SW480 (cell line): ENCODE data around the gene APCS.

Experiments used
- DNase-seq: peaks from one replicate; pipeline ENCODE4 v3.0.0-alpha.2; 2016; ENCODE audit warnings: low spot score

APCS gene

DNA sequence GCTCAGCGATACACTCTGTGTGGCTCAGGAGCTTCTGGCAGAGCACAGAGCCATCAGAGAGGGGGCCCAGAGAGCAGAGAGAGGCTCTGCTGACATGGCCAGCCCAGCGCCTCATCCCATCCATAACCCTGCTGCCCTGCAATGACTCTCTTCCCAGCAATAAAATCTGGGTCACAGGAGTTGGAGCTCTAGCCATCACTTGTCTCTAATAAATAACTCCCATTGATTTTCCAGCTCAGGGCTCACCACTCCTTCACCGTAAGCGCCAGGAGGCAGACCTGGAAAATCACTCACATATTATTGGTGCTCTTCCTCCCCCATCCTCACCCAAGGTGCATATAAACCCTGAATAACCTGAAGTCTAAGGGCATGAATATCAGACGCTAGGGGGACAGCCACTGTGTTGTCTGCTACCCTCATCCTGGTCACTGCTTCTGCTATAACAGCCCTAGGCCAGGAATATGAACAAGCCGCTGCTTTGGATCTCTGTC, at the start of gene APCS:
Gene APCS (plus strand): TSS at position 366 of the 491 bp plus-strand sequence. CDS start 96 bp downstream, at position 462.
- no peak for DNase-seq

- DNase-seq: no peak
These were observed 39.5 kb upstream of the APCS start for GRCh38 chr1:159548126-159548525.

GRCh38 chr1:159554261-159554660, 33.4 kb upstream of the APCS start:
- no peak for DNase-seq

GRCh38 chr1:159554696-159555095, 32.9 kb upstream of the APCS start:
- no peak for DNase-seq

- DNase-seq: no peak
These were observed 30.7 kb upstream of the APCS start for GRCh38 chr1:159556931-159557369.

GRCh38 chr1:159560599-159560998, 27.0 kb upstream of the APCS start:
- no peak for DNase-seq

GRCh38 chr1:159561497-159561896, 26.1 kb upstream of the APCS start:
- DNase-seq: no peak

DNA sequence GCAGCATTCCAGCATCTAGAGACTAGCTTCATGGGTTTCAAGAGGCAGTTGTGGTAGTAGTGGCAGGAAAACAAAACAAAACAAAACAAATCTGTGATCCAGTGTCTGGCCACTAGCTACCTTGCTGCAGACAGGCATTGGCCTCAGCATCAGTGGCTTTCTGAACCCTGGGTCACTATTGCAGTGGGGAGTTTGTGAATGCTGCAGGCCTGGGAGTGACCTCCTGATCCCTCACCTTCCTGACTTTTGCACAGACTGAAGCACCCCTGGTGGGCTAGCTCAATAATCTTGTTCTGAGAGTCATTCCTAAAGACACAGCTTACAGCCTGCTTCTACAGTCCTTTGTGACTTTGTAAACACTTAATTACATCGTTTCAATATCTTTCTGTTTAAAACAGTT, 24.9 kb upstream of the APCS start:
- no peak for DNase-seq

DNA sequence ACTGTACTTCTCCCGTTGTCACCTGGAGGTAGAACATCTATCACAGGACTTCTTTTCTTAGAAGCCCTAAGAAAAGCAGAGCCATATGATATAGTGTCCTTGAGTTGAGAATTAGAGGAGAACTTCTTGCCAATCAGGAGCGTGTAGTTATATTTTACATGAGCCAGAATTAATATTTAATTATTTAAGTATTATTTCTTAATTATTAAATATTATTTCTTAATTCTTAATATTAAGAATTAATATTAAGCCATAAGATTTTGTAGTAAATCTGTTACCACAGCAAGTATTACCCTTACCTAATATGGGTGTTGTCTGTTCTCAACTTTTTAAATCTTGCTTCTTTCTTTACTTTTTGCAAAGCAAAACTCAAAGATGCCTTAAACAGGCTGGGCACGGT, 10.2 kb upstream of the APCS start:
- no peak for DNase-seq

- no peak for DNase-seq
These were observed 7.3 kb upstream of the APCS start for GRCh38 chr1:159580340-159580739.

- no peak for DNase-seq
These were observed 6.2 kb upstream of the APCS start for GRCh38 chr1:159581422-159581821.

- DNase-seq: no peak
These were observed 3.1 kb upstream of the APCS start for GRCh38 chr1:159584536-159584935.

DNA sequence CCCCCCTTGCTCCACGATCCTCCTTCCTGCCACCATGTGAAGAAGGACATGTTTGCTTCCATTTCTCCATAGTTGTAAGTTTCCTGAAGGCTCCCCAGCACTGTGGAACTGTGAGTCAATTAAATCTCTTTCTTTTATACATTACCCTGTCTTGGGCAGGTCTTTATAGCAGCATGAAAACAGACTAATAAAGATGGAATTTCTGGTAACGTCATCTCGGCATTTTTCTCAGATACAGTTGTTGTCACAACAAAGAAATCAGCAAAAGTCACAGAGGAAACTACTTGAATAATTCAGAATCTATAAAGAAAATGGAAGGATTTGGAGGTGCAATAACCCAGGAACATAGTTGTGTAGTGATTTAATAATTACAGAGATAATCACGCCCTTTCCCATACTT, 4.4 kb downstream of the APCS start:
- DNase-seq: no peak

DNA sequence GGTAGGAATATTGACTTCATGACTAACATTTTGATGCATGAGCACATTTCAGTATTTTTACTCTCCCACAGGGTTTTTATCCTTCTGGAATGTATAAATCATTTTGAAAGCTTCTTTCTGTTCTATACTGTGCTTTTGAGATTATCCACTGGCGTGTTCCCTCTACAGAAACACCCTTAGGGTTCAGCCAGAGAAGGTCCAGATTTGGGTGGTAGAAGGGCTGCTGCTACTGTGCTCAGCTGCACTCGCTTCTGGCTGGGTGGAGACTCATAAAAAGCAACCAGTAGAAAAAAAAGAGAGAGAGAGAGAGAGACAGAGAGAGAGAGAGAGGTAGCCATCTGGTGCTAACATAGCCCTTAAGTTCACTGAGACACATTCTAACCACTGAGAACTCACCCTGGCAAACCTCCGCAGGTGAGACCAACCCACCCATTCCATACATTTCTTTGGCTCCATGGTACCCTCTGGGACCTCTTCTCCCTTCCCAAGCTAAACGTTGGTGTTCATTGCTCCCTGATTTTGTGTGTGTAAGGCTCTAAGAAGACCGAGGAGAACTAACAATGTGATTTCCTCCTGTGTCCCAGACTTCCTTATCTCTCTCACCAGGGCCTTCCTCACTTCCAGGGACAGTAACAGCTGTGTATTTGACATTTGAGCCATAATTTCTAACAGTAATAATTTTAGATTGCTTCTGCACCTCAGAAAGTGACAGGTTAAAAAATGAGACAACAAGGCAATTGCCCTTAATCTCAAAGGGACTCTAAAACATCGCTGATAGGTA, 7.2 kb downstream of the APCS start:
- DNase-seq: no peak

GRCh38 chr1:159598196-159598595, 10.6 kb downstream of the APCS start:
- peak; percentile 72 for DNase-seq

- no peak for DNase-seq
These were observed 13.3 kb downstream of the APCS start for GRCh38 chr1:159600894-159601293.

DNA sequence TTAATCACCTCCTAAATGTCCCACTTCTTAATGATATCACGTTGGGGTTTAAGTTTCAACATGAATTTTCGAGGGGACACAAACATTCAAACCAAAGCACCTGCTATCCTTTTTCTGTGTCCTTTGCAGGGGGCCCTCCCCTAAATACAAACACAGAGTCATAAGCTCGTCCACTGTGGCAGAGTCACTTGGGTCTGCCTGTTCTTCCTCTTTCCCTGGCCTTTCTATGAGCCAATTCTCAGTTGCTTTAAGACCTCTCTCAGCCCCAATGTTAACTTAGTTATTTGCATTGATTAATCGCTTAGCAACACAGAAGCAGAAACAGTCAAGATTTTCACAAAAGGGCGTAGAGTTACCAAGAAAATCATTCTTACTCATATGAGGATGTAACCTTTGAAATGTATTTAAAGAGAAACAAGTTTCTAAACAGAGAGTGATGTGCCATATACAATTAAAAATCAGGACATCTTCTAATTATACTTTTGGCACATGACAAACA, 14.9 kb downstream of the APCS start:
- no peak for DNase-seq

GRCh38 chr1:159612211-159612885, 24.7 kb downstream of the APCS start:
- no peak for DNase-seq

GRCh38 chr1:159632922-159633321, 45.3 kb downstream of the APCS start:
- DNase-seq: no peak
